Muscle of back (tissue), 11 donors: ENCODE measurements around the gene CRMP1. TPM values are rescaled to one million over a fixed set of nuclear protein-coding genes. Genes with fewer than 3 reads are reported as not detected.

Source experiments
- DNase-seq, 3 donors: peaks; one replicate each; pipeline versions ENCODE4 v3.0.0 to v3.0.0-alpha.2; 2013
- polyA plus RNA-seq, 10 donors: library from polyadenylated mRNA; unstranded; fragments of 120-200 nt; gene quantifications; one replicate each; pipeline ENCODE4 v1.2.1, GENCODE V29; 2013; ENCODE audit not compliant: insufficient read length in 10 of 10

The CRMP1 gene
- polyA plus RNA-seq, 10 donors, result 19.4 to 33.4 (median 24.2) TPM

- no peak for DNase-seq
Measured at GRCh38 chr4:5772528-5773270, 120.2 kb downstream of the CRMP1 start.

Other genes starting within 250 kb of the CRMP1 start
- gene EVC2, start 184.5 kb downstream of the CRMP1 start, polyA plus RNA-seq, result 1 to 10 TPM; 3.5 to 6.8 (median 4.7) TPM
- 10 to 100 TPM; 12.9 to 22.9 (median 17.3) TPM for gene EVC, start 181.9 kb downstream of the CRMP1 start, polyA plus RNA-seq
- under 1 TPM in 3 of 10 donors, not detected in 7; 0.01 to 0.04 (median 0.01) TPM for gene C4orf50, start 125.3 kb upstream of the CRMP1 start, polyA plus RNA-seq